Esophagus muscularis mucosa (tissue), 4 donors: ENCODE data around the gene MAD1L1. TPM values are rescaled to one million over a fixed set of nuclear protein-coding genes. Genes with fewer than 3 reads are reported as not detected.

Experiments
- DNase-seq: peaks from one replicate; pipeline ENCODE4 v3.0.0-alpha.2; 2017; ENCODE audit errors: extremely low spot score
- H3K27ac ChIP-seq, 4 donors: fragments of 200-600 bp; sonication (generic); replicated peaks in 1 of 4; 1 replicate in 3 of 4; 2 replicates in 1 of 4; pipeline ENCODE4 v1.5.1; 2016 to 2019; ENCODE audit warnings: mild to moderate bottlenecking in 1 of 4
- H3K27me3 ChIP-seq, 4 donors: fragments of 200-600 bp; sonication (generic); one replicate each; pipeline versions ENCODE4 v1.5.1 to v1.6.0; 2016 to 2019
- H3K36me3 ChIP-seq, 4 donors: fragments of 200-600 bp; sonication (generic); one replicate each; pipeline ENCODE4 v1.5.1; 2016 to 2019
- H3K4me1 ChIP-seq, 4 donors: fragments of 200-600 bp; sonication (generic); one replicate each; pipeline ENCODE4 v1.5.1; 2016 to 2019
- H3K4me3 ChIP-seq, 4 donors: fragments of 200-600 bp; sonication (generic); 1 replicate in 2 of 4; 2 replicates in 2 of 4; pipeline ENCODE4 v1.5.1; 2016 to 2019; ENCODE audit warnings: mild to moderate bottlenecking in 4 of 4, moderate library complexity in 1 of 4
- H3K9me3 ChIP-seq, 4 donors: fragments of 200-600 bp; sonication (generic); 1 replicate in 3 of 4; 2 replicates in 1 of 4; pipeline ENCODE4 v1.5.1; 2016 to 2019
- CTCF ChIP-seq, 3 experiments: fragments of 200-600 bp in 2 of 3; fragments of 450-650 bp in 1 of 3; sonication (generic) in 2 of 3; IDR thresholded peaks; one replicate each; pipeline ENCODE4 v1.5.1; 2017 to 2019; ENCODE audit warnings: antibody characterized with exemption in 3 of 3, mild to moderate bottlenecking in 2 of 3, moderate library complexity in 1 of 3
- EP300 ChIP-seq: sonication (generic); formaldehyde crosslinking; IDR thresholded peaks from one replicate; pipeline ENCODE4 v1.6.1; 2017; ENCODE audit warnings: antibody characterized with exemption
- POLR2A ChIP-seq: fragments of 450-650 bp; IDR thresholded peaks from one replicate; pipeline ENCODE4 v1.6.1; 2017; ENCODE audit warnings: antibody characterized with exemption, moderate library complexity, mild to moderate bottlenecking, low read depth
- POLR2AphosphoS5 ChIP-seq, 2 donors: sonication (generic); formaldehyde crosslinking; IDR thresholded peaks; one replicate each; pipeline ENCODE4 v1.6.1; 2017; ENCODE audit warnings: antibody characterized with exemption in 2 of 2
- WGBS: methylation state at CpG from one replicate; pipeline ENCODE4 v1.1.5; 2018; 5-methylcytosine and 5-hydroxymethylcytosine counted together
- intact Hi-C: fragments of 100-400 bp; cut with DNase I; formaldehyde crosslinking; loops from one replicate; pipeline ENCODE4 v1.15.1; 2023
- total RNA-seq, 4 donors: library from RNA; depleted of rRNA; stranded (reverse); fragments of >200 nt; gene quantifications; one replicate each; pipeline versions ENCODE4 v1.1.0 to v1.2.1, GENCODE V29; 2016

MAD1L1 gene
- total RNA-seq, 4 donors from 2014 or later = 22.2 to 33.1 (median 29.5) TPM

DNA sequence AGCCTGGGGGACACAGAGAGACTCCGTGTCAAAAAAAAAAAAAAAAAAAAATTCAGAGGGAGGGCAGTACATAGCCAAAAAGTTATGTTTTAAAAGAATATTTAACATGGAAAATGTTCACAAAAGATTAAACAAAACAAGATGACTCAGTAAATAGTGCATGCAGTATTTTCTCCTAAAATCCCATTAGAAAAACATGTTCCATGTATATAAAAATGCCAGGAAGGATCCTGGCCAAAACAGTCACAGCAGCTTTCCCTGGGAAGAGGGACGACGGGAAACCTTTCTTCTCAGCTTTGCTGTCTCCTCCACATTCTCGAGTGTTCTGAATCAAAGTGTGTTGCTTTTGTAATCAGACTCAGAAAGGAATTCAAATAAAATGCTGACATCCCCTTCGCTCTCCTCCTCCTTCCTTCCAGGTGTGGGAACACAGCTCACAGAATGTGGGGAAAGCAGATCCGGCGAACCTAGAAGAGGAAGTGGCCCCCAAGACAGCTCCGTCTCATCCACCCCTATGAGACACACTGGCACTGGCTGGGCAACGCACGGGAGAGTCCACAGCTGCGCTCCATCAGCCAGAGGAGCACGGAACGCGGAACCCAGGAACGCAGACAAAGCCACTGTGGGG lies 139.4 kb downstream of the MAD1L1 start:
- H3K4me3 ChIP-seq = no peak overlapping the region
- no peak overlapping the region for H3K27ac ChIP-seq
- no peaks in the 10 kb centered on the region for H3K4me1 ChIP-seq
- intact Hi-C loops = no loop called here
- TF ChIP-seq POLR2A (no peak), EP300 (no peak), CTCF (IDR thresholded peaks at IDR 0.05) (no peak), POLR2AphosphoS5 (IDR thresholded peaks at IDR 0.05) (no peak)
- no peaks in the 10 kb centered on the region for H3K9me3 ChIP-seq
- H3K36me3 ChIP-seq = peaks cover 0 to 10% (median 0%) of the 10 kb centered on the region in 4 donors
- no peak for DNase-seq
- WGBS = 74% methylated on average over 15 of the region's 15 CpGs
- no peaks in the 10 kb centered on the region for H3K27me3 ChIP-seq

GRCh38 chr7:2092279-2092678 lies 140.5 kb downstream of the MAD1L1 start:
- H3K27me3 ChIP-seq = no peaks in the 10 kb centered on the region
- no peaks in the 10 kb centered on the region for H3K9me3 ChIP-seq
- no peak overlapping the region for H3K4me3 ChIP-seq
- TF ChIP-seq EP300 (no peak), POLR2AphosphoS5 (IDR thresholded peaks at IDR 0.05) (no peak), POLR2A (no peak), CTCF (IDR thresholded peaks at IDR 0.05) (no peak)
- H3K27ac ChIP-seq = no peak overlapping the region
- WGBS = 97% methylated on average over 8 of the region's 8 CpGs
- DNase-seq = no peak
- H3K4me1 ChIP-seq = no peaks in the 10 kb centered on the region
- intact Hi-C loops = no loop called here
- H3K36me3 ChIP-seq = peaks cover 0 to 10% (median 0%) of the 10 kb centered on the region in 4 donors

DNA sequence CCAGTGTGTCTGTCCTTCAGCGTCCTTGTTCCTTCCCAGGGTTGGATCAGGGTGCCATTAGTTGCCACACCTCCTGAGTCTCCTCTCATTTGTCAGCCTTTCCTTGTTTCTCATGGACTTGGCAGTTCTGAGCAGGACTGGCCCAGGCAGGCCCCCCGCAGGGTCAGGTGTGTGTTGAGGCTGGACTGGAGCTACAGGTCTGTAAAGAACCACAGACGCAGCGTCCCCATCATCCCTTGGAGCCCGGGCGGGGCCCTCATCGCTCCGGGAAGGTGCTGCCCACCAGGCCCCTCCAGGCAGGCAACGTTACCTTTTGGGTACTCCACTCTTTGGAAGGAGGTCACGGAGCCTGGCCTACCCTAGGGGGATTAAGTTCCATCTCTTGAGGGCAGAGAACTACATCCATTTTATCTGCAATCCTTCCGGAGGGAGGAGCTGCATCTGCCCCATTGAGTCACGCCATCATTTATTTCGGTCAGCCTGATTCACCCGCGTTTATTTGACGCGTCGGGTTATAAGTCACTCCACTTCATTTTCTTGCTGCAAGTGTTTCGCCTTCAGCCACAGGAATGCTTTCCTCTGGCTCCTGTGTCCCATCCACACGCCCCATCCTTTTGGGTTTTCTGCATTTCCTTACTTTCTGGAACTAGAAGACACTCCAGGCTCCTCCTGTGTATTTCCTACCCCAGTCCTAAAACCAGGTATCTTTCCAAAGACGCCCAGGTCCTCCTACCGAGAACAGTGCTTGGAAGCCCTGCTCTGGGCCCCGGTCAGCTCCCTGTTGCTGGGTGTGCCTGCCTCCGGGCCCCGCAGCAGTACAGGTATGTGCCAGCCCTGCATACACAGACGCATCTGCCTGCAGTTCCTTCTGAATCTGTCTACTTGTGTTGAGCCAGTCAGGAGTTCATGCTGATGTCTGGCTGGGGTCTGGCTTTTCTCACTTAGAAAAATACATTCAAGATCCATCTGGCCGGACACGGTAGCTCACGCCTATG lies 141.9 kb downstream of the MAD1L1 start:
- H3K9me3 ChIP-seq = no peaks in the 10 kb centered on the region
- 96% methylated on average over 29 of the region's 29 CpGs for WGBS

GRCh38 chr7:2088801-2089200 lies 143.9 kb downstream of the MAD1L1 start:
- H3K36me3 ChIP-seq = peaks cover 0 to 19% (median 6%) of the 10 kb centered on the region in 4 donors
- H3K4me3 ChIP-seq = no peak overlapping the region
- no peak overlapping the region for H3K27ac ChIP-seq
- no peaks in the 10 kb centered on the region for H3K27me3 ChIP-seq
- no peaks in the 10 kb centered on the region for H3K9me3 ChIP-seq
- WGBS = 90% methylated on average over 15 of the region's 15 CpGs
- H3K4me1 ChIP-seq = peaks cover 0 to 4% (median 0%) of the 10 kb centered on the region in 4 donors
- no peak for TF ChIP-seq CTCF (IDR thresholded peaks at IDR 0.05)
- no peak for TF ChIP-seq POLR2A
- no peak for TF ChIP-seq EP300
- no peak for TF ChIP-seq POLR2AphosphoS5 (IDR thresholded peaks at IDR 0.05)
- intact Hi-C loops = no loop called here
- no peak for DNase-seq

More for the DNA sequence above, 141.9 kb downstream of the MAD1L1 start:
- intact Hi-C loops = no loop called here
- peaks cover 0 to 4% (median 0%) of the 10 kb centered on the region in 4 donors for H3K4me1 ChIP-seq
- no peak overlapping the region for H3K4me3 ChIP-seq
- no peaks in the 10 kb centered on the region for H3K27me3 ChIP-seq
- TF ChIP-seq POLR2AphosphoS5 (IDR thresholded peaks at IDR 0.05) = no peak
- no peak for TF ChIP-seq EP300
- no peak for TF ChIP-seq POLR2A
- no peak for TF ChIP-seq CTCF (IDR thresholded peaks at IDR 0.05)
- peaks cover 0 to 10% (median 0%) of the 10 kb centered on the region in 4 donors for H3K36me3 ChIP-seq
- no peak for DNase-seq
- H3K27ac ChIP-seq = no peak overlapping the region
